VCaP (cell line): ENCODE results near the gene MS4A2.
"Not testable (repeated sequence)": the region's sequence is repeated elsewhere in the genome, so short reads cannot be mapped to it uniquely, and the experiment has no call there.

ENCODE experiments used
- H3K27ac ChIP-seq: fragments of 450-650 bp; 2 replicates; pipeline ENCODE4 v1.5.1; 2017
- CTCF ChIP-seq: fragments of 450-650 bp; conservative IDR thresholded peaks from 2 replicates; pipeline ENCODE4 v1.5.1; 2017; ENCODE audit warnings: mild to moderate bottlenecking, moderate library complexity

MS4A2 gene

GRCh38 chr11:60088364-60088763 is at the start of gene MS4A2:
MS4A2 (plus strand) TSS chr11:60088664; CDS start chr11:60088766, 102 bp downstream.
- H3K27ac ChIP-seq, result no peak within 1 kb of the TSS; the same call in 1 of the 2 replicates
- no peak for TF ChIP-seq CTCF

- no peak for TF ChIP-seq CTCF
- no peak within 1 kb of the TSS for H3K27ac ChIP-seq
Measured at GRCh38 chr11:60040109-60040508, 48.4 kb upstream of the MS4A2 start, which contains the start of gene OOSP2. OOSP2 (plus strand) TSS chr11:60040409; CDS start chr11:60040460, 51 bp downstream.

GRCh38 chr11:60050422-60050821 is 38.0 kb upstream of the MS4A2 start:
- H3K27ac ChIP-seq, result not testable (repeated sequence)

- not testable (repeated sequence) for H3K27ac ChIP-seq
Measured at GRCh38 chr11:60050839-60051238, 37.6 kb upstream of the MS4A2 start.

GRCh38 chr11:60056349-60056969 is 32.0 kb upstream of the MS4A2 start, which contains the start of gene MS4A3:
MS4A3 (plus strand) TSS chr11:60056665; CDS start chr11:60061161, 4,496 bp downstream.
- no peak within 1 kb of the TSS for H3K27ac ChIP-seq
- no peak for TF ChIP-seq CTCF

GRCh38 chr11:60059052-60059451 is 29.4 kb upstream of the MS4A2 start:
- TF ChIP-seq CTCF, result no peak
- no peak overlapping the region for H3K27ac ChIP-seq

- no peak for TF ChIP-seq CTCF
- no peak overlapping the region for H3K27ac ChIP-seq
Measured at GRCh38 chr11:60059521-60060240, 28.8 kb upstream of the MS4A2 start.

- no peak for TF ChIP-seq CTCF
- no peak overlapping the region for H3K27ac ChIP-seq
Measured at GRCh38 chr11:60064111-60064510, 24.4 kb upstream of the MS4A2 start.
